HepG2 (cell line): ENCODE measurements around the gene GTF3A. TPM values are rescaled to one million over a fixed set of nuclear protein-coding genes. Genes with fewer than 3 reads are reported as not detected.

Experiments used
- ATAC-seq: fragments of 200-7000 bp; cut with Tn5 transposase; 3 replicates; pipeline ENCODE4 v1.9.1; 2020; ENCODE audit warnings: mild to moderate bottlenecking, moderate library complexity
- BruUV-seq: library from RNA; stranded (reverse); fragments of 400-500 nt; replicated peaks from 2 replicates; lab custom pipeline; 2021; lab: Mats Ljungman, UMichigan
- CTCF ChIA-PET: fragments of 300-600 bp; formaldehyde crosslinking; extraction: SDS; loops from one replicate; lab custom pipeline; 2021; ENCODE audit warnings: low total read pairs, inconsistent platforms, low intra/inter-chr PET ratio; lab: Yijun Ruan, JAX
- POLR2A ChIA-PET: fragments of 350-600 bp; sonication (Branson Sonifier 250); formaldehyde crosslinking; loops from one replicate; lab custom pipeline; 2020; ENCODE audit warnings: antibody characterized with exemption, inconsistent platforms; lab: Yijun Ruan, JAX
- DNase-seq: peaks from one replicate; pipeline ENCODE4 v3.0.0-alpha.2; 2015; ENCODE audit warnings: low spot score
- FAIRE-seq: peaks from 3 replicates; lab custom pipeline; 2011; peaks lifted over from hg19 to GRCh38; lab: Jason Lieb, UNC
- H2AFZ ChIP-seq: one replicate; pipeline ENCODE4 v1.6.1; 2011; ENCODE audit warnings: low read length, inconsistent platforms
- H3K27ac ChIP-seq: fragments of 300-600 bp; 3 replicates; pipeline ENCODE4 v1.8.0; 2011; ENCODE audit warnings: mixed run types, mild to moderate bottlenecking, mixed read lengths, low read length, inconsistent platforms; ENCODE audit not compliant: insufficient read depth; ENCODE audit errors: extremely low read length
- H3K27me3 ChIP-seq, 2 experiments: fragments of 200-600 bp in 1 of 2; 2 replicates in 1 of 2; 3 replicates in 1 of 2; pipeline versions ENCODE4 v1.6.0 to v1.8.0; 2011; ENCODE audit warnings: low read length in 2 of 2, mild to moderate bottlenecking in 2 of 2, moderate library complexity in 2 of 2, inconsistent platforms in 1 of 2; ENCODE audit not compliant: insufficient read depth in 2 of 2, control insufficient read depth in 1 of 2
- H3K36me3 ChIP-seq, 2 experiments: fragments of 200-600 bp in 1 of 2; replicated peaks in 1 of 2; 2 replicates in 1 of 2; 3 replicates in 1 of 2; pipeline versions ENCODE4 v1.5.1 to v1.8.0; 2011; ENCODE audit warnings: low read length in 2 of 2, inconsistent platforms in 1 of 2; ENCODE audit not compliant: insufficient read depth in 2 of 2, control insufficient read depth in 1 of 2
- H3K4me1 ChIP-seq: 2 replicates; pipeline ENCODE4 v1.5.1; 2012; ENCODE audit warnings: low read length, inconsistent platforms; ENCODE audit not compliant: insufficient read depth
- H3K4me2 ChIP-seq: 2 replicates; pipeline ENCODE4 v1.6.0; 2011; ENCODE audit warnings: low read depth, low read length, inconsistent platforms
- H3K4me3 ChIP-seq, 3 experiments: fragments of 200-600 bp in 1 of 3; sonication (generic), shearing (Covaris generic) in 1 of 3; replicated peaks in 1 of 3; 2 replicates each; pipeline ENCODE4 v1.5.1; 2011 to 2016; ENCODE audit warnings: low read length in 3 of 3, inconsistent platforms in 2 of 3, low read depth in 2 of 3, mild to moderate bottlenecking in 2 of 3, control low read depth in 1 of 3, mixed read lengths in 1 of 3; ENCODE audit not compliant: insufficient read depth in 1 of 3
- H3K79me2 ChIP-seq: one replicate; pipeline ENCODE4 v1.6.1; 2011; ENCODE audit warnings: low read length, inconsistent platforms; ENCODE audit not compliant: insufficient read depth
- H3K9ac ChIP-seq: 2 replicates; pipeline ENCODE4 v1.6.0; 2011; ENCODE audit warnings: mild to moderate bottlenecking, low read depth, low read length, inconsistent platforms; ENCODE audit not compliant: insufficient read depth
- H3K9me3 ChIP-seq: 2 replicates; pipeline ENCODE4 v1.5.1; 2012; ENCODE audit warnings: mild to moderate bottlenecking, low read length
- H4K20me1 ChIP-seq: 2 replicates; pipeline ENCODE4 v1.6.0; 2011; ENCODE audit warnings: inconsistent platforms, mild to moderate bottlenecking, low read length, moderate library complexity; ENCODE audit not compliant: insufficient read depth
- ASH2L ChIP-seq: fragments of 300-600, 200-600 bp; sonication (generic); IDR thresholded peaks from 2 replicates; pipeline ENCODE4 v1.7.0; 2017; ENCODE audit warnings: low read depth, mild to moderate bottlenecking, moderate library complexity, mixed read lengths, low read length; ENCODE audit not compliant: insufficient read length
- ATF1 ChIP-seq: IDR thresholded peaks from 2 replicates; pipeline ENCODE4 v1.6.1; 2016; ENCODE audit warnings: mild to moderate bottlenecking, control low read depth
- ATF7 ChIP-seq, 2 experiments: fragments of 450-650 bp in 1 of 2; sonication (generic) in 1 of 2; formaldehyde crosslinking in 1 of 2; IDR thresholded peaks; 2 replicates each; pipeline versions ENCODE4 v1.4.0 to v1.6.1; 2016 to 2020; ENCODE audit warnings: antibody characterized with exemption in 1 of 2, mild to moderate bottlenecking in 1 of 2, missing genetic modification reagents in 1 of 2
- CEBPB ChIP-seq: IDR thresholded peaks from 2 replicates; pipeline ENCODE4 v1.6.1; 2011; ENCODE audit warnings: low read depth, low read length, improper control_type of control experiment, borderline replicate concordance
- HDAC6 ChIP-seq: fragments of 200-600 bp; sonication (generic); IDR thresholded peaks from 2 replicates; pipeline ENCODE4 v1.7.0; 2017; ENCODE audit warnings: mild to moderate bottlenecking, antibody characterized with exemption, low read length, low read depth
- MXD4 ChIP-seq: IDR thresholded peaks from 2 replicates; pipeline ENCODE4 v1.6.1; 2016; ENCODE audit warnings: mild to moderate bottlenecking, missing biosample characterization, missing genetic modification reagents
- XBP1 ChIP-seq: sonication (generic); formaldehyde crosslinking; IDR thresholded peaks from 2 replicates; pipeline ENCODE4 v1.5.0; 2020; ENCODE audit warnings: missing genetic modification reagents
- WGBS: methylation state at CpG from one replicate; pipeline ENCODE4 v1.1.6; 2017; ENCODE audit warnings: low lambda C conversion rate; 5-methylcytosine and 5-hydroxymethylcytosine counted together
- in situ Hi-C: cut with HindIII; loops from 2 replicates; pipeline ENCODE4 v1.10.0; 2017; ENCODE audit warnings: low pct_unique_long_range_greater_than_20kb; ENCODE audit not compliant: extremely low pct_ligation_motif_present
- intact Hi-C: fragments of 100-400 bp; cut with micrococcal nuclease; formaldehyde crosslinking; loops from one replicate; pipeline ENCODE4 v1.10.0; 2022; ENCODE audit not compliant: unreplicated experiment
- polyA plus RNA-seq, 8 experiments: library from polyadenylated mRNA; depleted of rRNA in 3 of 8; stranded (reverse) in 7 of 8; unstranded in 1 of 8; fragments of >200 nt; fragmentation: Illumina TruSeq in 4 of 8; extraction: Trizol in 4 of 8; gene quantifications; 2 replicates each; pipeline versions ENCODE4 v1.2.1 to v1.2.3, GENCODE V29; 2011 to 2016; ENCODE audit warnings: low read depth in 4 of 8, missing spikeins in 1 of 8, mixed read lengths in 1 of 8; ENCODE audit not compliant: insufficient read depth in 1 of 8
- total RNA-seq, 5 experiments: library from RNA; depleted of rRNA; stranded (reverse); fragments of >200 nt; fragmentation: Illumina TruSeq; extraction: Trizol; gene quantifications; 2 replicates each; pipeline ENCODE4 v1.2.3, GENCODE V29; 2016; ENCODE audit warnings: low read depth in 1 of 5
- TF ChIP-seq, protein P1 (sequence below): sonication (generic); formaldehyde crosslinking; IDR thresholded peaks from 2 replicates; pipeline ENCODE4 v1.4.0; 2020; ENCODE audit warnings: low read depth, mild to moderate bottlenecking, missing genetic modification reagents
- TF ChIP-seq, protein P2 (sequence below): sonication (generic); formaldehyde crosslinking; conservative IDR thresholded peaks from 2 replicates; pipeline ENCODE4 v1.4.0; 2020; ENCODE audit warnings: mild to moderate bottlenecking, missing genetic modification reagents, moderate library complexity
- TF ChIP-seq, protein P3 (sequence below): sonication (generic); formaldehyde crosslinking; IDR thresholded peaks from 2 replicates; pipeline ENCODE4 v1.4.0; 2020; ENCODE audit warnings: missing genetic modification reagents

The GTF3A gene
- total and polyA plus RNA-seq, 2 of the 13 experiments (the other 11 are each of a cell fraction or from before 2014, with no cell fraction given) = 42.1 to 176 TPM

DNA sequence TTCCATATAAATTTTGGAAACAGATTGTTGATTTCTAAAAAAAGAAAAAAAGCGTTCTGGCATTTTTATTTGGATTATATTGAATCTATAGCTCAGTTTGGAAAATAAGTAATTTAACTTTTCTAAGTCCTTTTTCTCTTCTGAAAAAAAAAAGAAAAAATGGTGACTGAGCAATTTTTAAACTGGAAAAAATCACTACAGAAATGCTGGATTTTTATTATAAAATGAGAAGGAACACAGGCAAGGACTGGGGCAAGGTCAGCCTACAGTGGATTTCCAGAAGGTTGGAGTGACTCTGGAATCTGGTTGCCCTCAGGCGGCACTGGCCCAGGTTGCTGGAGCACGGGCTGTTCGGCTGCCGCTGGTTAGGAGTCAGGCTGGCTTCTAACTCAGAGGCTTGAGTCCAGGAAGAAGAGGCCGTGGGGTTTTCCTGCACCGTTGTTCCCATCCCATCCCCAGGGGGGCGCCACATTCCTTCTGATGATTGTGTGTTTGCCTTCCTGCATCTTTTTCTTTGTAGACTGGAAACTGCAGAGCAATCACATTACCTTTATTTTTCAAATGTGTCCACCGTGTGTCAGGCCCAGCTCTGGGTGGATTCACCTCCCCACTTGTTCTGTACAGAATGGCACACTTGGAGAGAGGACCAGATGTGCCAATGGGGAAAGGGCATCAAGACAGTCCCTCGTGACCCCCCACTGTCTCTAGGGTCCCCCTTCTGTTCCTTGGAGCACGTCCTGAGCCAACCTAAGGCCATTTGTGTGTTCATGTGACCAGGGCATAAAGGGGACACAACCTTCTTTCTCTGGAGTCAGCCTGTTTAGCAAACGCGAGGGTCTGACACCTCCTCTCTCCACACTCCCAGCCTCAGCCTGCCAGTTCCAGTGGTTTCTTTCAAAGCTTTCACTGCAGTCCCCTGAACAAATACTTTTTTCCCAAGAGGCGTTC lies 44.5 kb upstream of the GTF3A start:
- Histone ChIP-seq H3K9ac (no peak overlapping the region), H3K79me2 (no peaks in the 10 kb centered on the region), H3K27me3 (no peaks in the 10 kb centered on the region), H4K20me1 (no peaks in the 10 kb centered on the region), H3K27ac (no peak overlapping the region), H2AFZ (peak overlapping the region; percentile 64), H3K36me3 (no peaks in the 10 kb centered on the region), H3K9me3 (no peaks in the 10 kb centered on the region), H3K4me1 (peaks cover 68% of the 10 kb centered on the region), H3K4me3 (peak overlapping the region in 2 of 3 experiments; percentile 45; a peak in 4 of 6 replicates), H3K4me2 (peak overlapping the region; percentile 64)
- CTCF ChIA-PET = interaction anchor here (1.3 kb wide), 1 partner anchor 46 kb away, joined by 7 read pairs; no protein-coding TSS in a partner anchor
- no TSS peak for BruUV-seq
- ATAC-seq = peak; percentile 69
- in situ Hi-C loops (loop anchor here (5.0 to 10.0 kb wide), 2 partner anchors 335 to 447 kb away; no protein-coding TSS in a partner anchor), intact Hi-C loops (loop anchor here (5.0 kb wide), 1 partner anchor 392 kb away; no protein-coding TSS in a partner anchor)
- POLR2A ChIA-PET = interaction anchor here (0.6 to 1.2 kb wide), 2 partner anchors 16 to 24 kb away, joined by 4 to 8 read pairs; no protein-coding TSS in a partner anchor
- peak; percentile 12 for FAIRE-seq
- WGBS = 11% methylated on average over 11 of the region's 14 CpGs
- peak; percentile 60 for DNase-seq
- TF ChIP-seq, protein P1, sequence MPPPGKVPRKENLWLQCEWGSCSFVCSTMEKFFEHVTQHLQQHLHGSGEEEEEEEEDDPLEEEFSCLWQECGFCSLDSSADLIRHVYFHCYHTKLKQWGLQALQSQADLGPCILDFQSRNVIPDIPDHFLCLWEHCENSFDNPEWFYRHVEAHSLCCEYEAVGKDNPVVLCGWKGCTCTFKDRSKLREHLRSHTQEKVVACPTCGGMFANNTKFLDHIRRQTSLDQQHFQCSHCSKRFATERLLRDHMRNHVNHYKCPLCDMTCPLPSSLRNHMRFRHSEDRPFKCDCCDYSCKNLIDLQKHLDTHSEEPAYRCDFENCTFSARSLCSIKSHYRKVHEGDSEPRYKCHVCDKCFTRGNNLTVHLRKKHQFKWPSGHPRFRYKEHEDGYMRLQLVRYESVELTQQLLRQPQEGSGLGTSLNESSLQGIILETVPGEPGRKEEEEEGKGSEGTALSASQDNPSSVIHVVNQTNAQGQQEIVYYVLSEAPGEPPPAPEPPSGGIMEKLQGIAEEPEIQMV (CRISPR knock-in tag) = no peak
- TF ChIP-seq ATF1 (CRISPR knock-in tag) (no peak), CEBPB (no peak), ATF7 (IDR thresholded peaks at IDR 0.05) (no peak), ATF7 (CRISPR knock-in tag; IDR thresholded peaks at IDR 0.05) (peak; percentile 55; the same call in 1 of the 2 replicates), MXD4 (CRISPR knock-in tag) (no peak), ASH2L (peak; percentile 35), HDAC6 (no peak), XBP1 (no peak)
- TF ChIP-seq, protein P2, sequence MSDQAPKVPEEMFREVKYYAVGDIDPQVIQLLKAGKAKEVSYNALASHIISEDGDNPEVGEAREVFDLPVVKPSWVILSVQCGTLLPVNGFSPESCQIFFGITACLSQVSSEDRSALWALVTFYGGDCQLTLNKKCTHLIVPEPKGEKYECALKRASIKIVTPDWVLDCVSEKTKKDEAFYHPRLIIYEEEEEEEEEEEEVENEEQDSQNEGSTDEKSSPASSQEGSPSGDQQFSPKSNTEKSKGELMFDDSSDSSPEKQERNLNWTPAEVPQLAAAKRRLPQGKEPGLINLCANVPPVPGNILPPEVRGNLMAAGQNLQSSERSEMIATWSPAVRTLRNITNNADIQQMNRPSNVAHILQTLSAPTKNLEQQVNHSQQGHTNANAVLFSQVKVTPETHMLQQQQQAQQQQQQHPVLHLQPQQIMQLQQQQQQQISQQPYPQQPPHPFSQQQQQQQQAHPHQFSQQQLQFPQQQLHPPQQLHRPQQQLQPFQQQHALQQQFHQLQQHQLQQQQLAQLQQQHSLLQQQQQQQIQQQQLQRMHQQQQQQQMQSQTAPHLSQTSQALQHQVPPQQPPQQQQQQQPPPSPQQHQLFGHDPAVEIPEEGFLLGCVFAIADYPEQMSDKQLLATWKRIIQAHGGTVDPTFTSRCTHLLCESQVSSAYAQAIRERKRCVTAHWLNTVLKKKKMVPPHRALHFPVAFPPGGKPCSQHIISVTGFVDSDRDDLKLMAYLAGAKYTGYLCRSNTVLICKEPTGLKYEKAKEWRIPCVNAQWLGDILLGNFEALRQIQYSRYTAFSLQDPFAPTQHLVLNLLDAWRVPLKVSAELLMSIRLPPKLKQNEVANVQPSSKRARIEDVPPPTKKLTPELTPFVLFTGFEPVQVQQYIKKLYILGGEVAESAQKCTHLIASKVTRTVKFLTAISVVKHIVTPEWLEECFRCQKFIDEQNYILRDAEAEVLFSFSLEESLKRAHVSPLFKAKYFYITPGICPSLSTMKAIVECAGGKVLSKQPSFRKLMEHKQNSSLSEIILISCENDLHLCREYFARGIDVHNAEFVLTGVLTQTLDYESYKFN = 0 out of 2 replicates have a peak, but pooled peaks have one; percentile 15
- TF ChIP-seq, protein P3, sequence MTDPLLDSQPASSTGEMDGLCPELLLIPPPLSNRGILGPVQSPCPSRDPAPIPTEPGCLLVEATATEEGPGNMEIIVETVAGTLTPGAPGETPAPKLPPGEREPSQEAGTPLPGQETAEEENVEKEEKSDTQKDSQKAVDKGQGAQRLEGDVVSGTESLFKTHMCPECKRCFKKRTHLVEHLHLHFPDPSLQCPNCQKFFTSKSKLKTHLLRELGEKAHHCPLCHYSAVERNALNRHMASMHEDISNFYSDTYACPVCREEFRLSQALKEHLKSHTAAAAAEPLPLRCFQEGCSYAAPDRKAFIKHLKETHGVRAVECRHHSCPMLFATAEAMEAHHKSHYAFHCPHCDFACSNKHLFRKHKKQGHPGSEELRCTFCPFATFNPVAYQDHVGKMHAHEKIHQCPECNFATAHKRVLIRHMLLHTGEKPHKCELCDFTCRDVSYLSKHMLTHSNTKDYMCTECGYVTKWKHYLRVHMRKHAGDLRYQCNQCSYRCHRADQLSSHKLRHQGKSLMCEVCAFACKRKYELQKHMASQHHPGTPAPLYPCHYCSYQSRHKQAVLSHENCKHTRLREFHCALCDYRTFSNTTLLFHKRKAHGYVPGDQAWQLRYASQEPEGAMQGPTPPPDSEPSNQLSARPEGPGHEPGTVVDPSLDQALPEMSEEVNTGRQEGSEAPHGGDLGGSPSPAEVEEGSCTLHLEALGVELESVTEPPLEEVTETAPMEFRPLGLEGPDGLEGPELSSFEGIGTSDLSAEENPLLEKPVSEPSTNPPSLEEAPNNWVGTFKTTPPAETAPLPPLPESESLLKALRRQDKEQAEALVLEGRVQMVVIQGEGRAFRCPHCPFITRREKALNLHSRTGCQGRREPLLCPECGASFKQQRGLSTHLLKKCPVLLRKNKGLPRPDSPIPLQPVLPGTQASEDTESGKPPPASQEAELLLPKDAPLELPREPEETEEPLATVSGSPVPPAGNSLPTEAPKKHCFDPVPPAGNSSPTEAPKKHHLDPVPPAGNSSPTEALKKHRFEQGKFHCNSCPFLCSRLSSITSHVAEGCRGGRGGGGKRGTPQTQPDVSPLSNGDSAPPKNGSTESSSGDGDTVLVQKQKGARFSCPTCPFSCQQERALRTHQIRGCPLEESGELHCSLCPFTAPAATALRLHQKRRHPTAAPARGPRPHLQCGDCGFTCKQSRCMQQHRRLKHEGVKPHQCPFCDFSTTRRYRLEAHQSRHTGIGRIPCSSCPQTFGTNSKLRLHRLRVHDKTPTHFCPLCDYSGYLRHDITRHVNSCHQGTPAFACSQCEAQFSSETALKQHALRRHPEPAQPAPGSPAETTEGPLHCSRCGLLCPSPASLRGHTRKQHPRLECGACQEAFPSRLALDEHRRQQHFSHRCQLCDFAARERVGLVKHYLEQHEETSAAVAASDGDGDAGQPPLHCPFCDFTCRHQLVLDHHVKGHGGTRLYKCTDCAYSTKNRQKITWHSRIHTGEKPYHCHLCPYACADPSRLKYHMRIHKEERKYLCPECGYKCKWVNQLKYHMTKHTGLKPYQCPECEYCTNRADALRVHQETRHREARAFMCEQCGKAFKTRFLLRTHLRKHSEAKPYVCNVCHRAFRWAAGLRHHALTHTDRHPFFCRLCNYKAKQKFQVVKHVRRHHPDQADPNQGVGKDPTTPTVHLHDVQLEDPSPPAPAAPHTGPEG (CRISPR knock-in tag) = no peak
